ENCODE measurements around the gene CCDC24. TPM values are rescaled to one million over a fixed set of nuclear protein-coding genes. Genes with fewer than 3 reads are reported as not detected.
A peak's percentile ranks its signal among the peaks of the same experiment; 100 is the strongest.

CCDC24 gene
- polyA plus RNA-seq, 1 experiment, result 2.0 TPM

- CTCF ChIA-PET, result interaction anchor here (0.6 to 5.5 kb wide), 17 partner anchors 11 to 560 kb away, joined by 3 to 96 read pairs (median 4); no protein-coding TSS in a partner anchor
- POLR2A ChIA-PET, result no interaction called here
- no peak for DNase-seq (ENCODE audit: low read depth)
- no peak for TF ChIP-seq CTCF (IDR thresholded peaks at IDR 0.05; ENCODE audit: insufficient read depth, low read depth, low read length)
- Histone ChIP-seq H3K27me3 (ENCODE audit: control insufficient read depth, insufficient read depth, low read length) (no peaks in the 10 kb centered on the region), H3K36me3 (ENCODE audit: control insufficient read depth, insufficient read depth, low read length) (no peaks in the 10 kb centered on the region), H3K4me3 (ENCODE audit: low read depth, low read length) (no peak overlapping the region)
Observed at GRCh38 chr1:44035726-44036408, 44.5 kb downstream of the CCDC24 start.

GRCh38 chr1:44036409-44037139 is 45.2 kb downstream of the CCDC24 start:
- CTCF ChIA-PET, result interaction anchor here (0.6 to 5.5 kb wide), 22 partner anchors 11 to 561 kb away, joined by 3 to 96 read pairs (median 4); partner anchors contain the start of genes ATP6V0B and DMAP1
- H3K27me3 ChIP-seq (ENCODE audit: control insufficient read depth, insufficient read depth, low read length), result no peaks in the 10 kb centered on the region
- no peaks in the 10 kb centered on the region for H3K36me3 ChIP-seq (ENCODE audit: control insufficient read depth, insufficient read depth, low read length)
- H3K4me3 ChIP-seq (ENCODE audit: low read depth, low read length), result no peak overlapping the region
- POLR2A ChIA-PET, result interaction anchor here (0.6 kb wide), 1 partner anchor 12 kb away, joined by 3 read pairs; no protein-coding TSS in a partner anchor
- peak; percentile 80 for TF ChIP-seq CTCF (IDR thresholded peaks at IDR 0.05; ENCODE audit: insufficient read depth, low read depth, low read length)
- no peak for DNase-seq (ENCODE audit: low read depth)

GRCh38 chr1:44037154-44037553 is 45.8 kb downstream of the CCDC24 start:
- ChIA-PET POLR2A (interaction anchor here (0.6 kb wide), 1 partner anchor 11 kb away, joined by 3 read pairs; no protein-coding TSS in a partner anchor), CTCF (interaction anchor here (0.7 to 5.5 kb wide), 19 partner anchors 10 to 274 kb away, joined by 3 to 96 read pairs (median 4); partner anchors contain the start of genes ATP6V0B and DMAP1)
- no peak for TF ChIP-seq CTCF (IDR thresholded peaks at IDR 0.05; ENCODE audit: insufficient read depth, low read depth, low read length)
- no peak for DNase-seq (ENCODE audit: low read depth)
- H3K4me3 ChIP-seq (ENCODE audit: low read depth, low read length), result no peak overlapping the region
- H3K36me3 ChIP-seq (ENCODE audit: control insufficient read depth, insufficient read depth, low read length), result no peaks in the 10 kb centered on the region
- H3K27me3 ChIP-seq (ENCODE audit: control insufficient read depth, insufficient read depth, low read length), result no peaks in the 10 kb centered on the region

GRCh38 chr1:44038876-44039657 is 47.7 kb downstream of the CCDC24 start:
- Histone ChIP-seq H3K4me3 (ENCODE audit: low read depth, low read length) (no peak overlapping the region), H3K27me3 (ENCODE audit: control insufficient read depth, insufficient read depth, low read length) (no peaks in the 10 kb centered on the region), H3K36me3 (ENCODE audit: control insufficient read depth, insufficient read depth, low read length) (no peaks in the 10 kb centered on the region)
- POLR2A ChIA-PET, result no interaction called here
- CTCF ChIA-PET, result interaction anchor here (10.9 kb wide), 1 partner anchor 37 kb away, joined by 197 read pairs; no protein-coding TSS in a partner anchor
- DNase-seq (ENCODE audit: low read depth), result no peak
- TF ChIP-seq CTCF (IDR thresholded peaks at IDR 0.05; ENCODE audit: insufficient read depth, low read depth, low read length), result no peak

Data from BJ (cell line).